K562 (cell line): Measurements from ENCODE around the gene VSIG4. TPM values are rescaled to one million over a fixed set of nuclear protein-coding genes. Genes with fewer than 3 reads are reported as not detected.

ENCODE experiments used
- ASH1L ChIP-seq: fragments of 450-650 bp; IDR thresholded peaks from 2 replicates; pipeline ENCODE4 v1.6.1; 2018; ENCODE audit warnings: borderline replicate concordance, mild to moderate bottlenecking, low read depth; ENCODE audit not compliant: partially characterized antibody
- ATF6 ChIP-seq: sonication (generic); formaldehyde crosslinking; IDR thresholded peaks from 2 replicates; pipeline ENCODE4 v1.4.0; 2020; ENCODE audit warnings: mild to moderate bottlenecking, missing genetic modification reagents
- BRF2 ChIP-seq: IDR thresholded peaks from 3 replicates; pipeline ENCODE4 v1.6.1; 2011; ENCODE audit warnings: borderline replicate concordance, mild to moderate bottlenecking; ENCODE audit not compliant: insufficient read length, insufficient read depth
- CBX1 ChIP-seq: sonication (generic); IDR thresholded peaks from 2 replicates; pipeline ENCODE4 v1.6.1; 2016; ENCODE audit warnings: antibody characterized with exemption, low read depth, mild to moderate bottlenecking
- GTF2F1 ChIP-seq: IDR thresholded peaks from 2 replicates; pipeline ENCODE4 v1.6.1; 2011; ENCODE audit warnings: low read depth, low read length, improper control_type of control experiment
- HES1 ChIP-seq: fragments of 450-650 bp; IDR thresholded peaks from 2 replicates; pipeline ENCODE4 v1.6.1; 2016; ENCODE audit warnings: low read depth, mild to moderate bottlenecking, moderate library complexity
- HMBOX1 ChIP-seq: sonication (generic); IDR thresholded peaks from 2 replicates; pipeline ENCODE4 v1.6.1; 2016
- HMGN3 ChIP-seq: IDR thresholded peaks from 2 replicates; pipeline ENCODE4 v1.6.1; 2011; ENCODE audit warnings: borderline replicate concordance, low read depth, mild to moderate bottlenecking, mixed read lengths, low read length; ENCODE audit not compliant: insufficient read length; ENCODE audit errors: extremely low read depth
- KLF10 ChIP-seq: fragments of 250-450 bp; sonication (Bioruptor Pico); IDR thresholded peaks from 2 replicates; pipeline ENCODE4 v1.6.1; 2021; ENCODE audit warnings: matching md5 sums
- MTA1 ChIP-seq: fragments of 450-650 bp; IDR thresholded peaks from 2 replicates; pipeline ENCODE4 v1.6.1; 2017; ENCODE audit warnings: borderline replicate concordance
- NUFIP1 ChIP-seq: fragments of 450-650 bp; IDR thresholded peaks from 2 replicates; pipeline ENCODE4 v1.6.1; 2018; ENCODE audit not compliant: partially characterized antibody
- PHF8 ChIP-seq: fragments of 200-600 bp; sonication (generic); IDR thresholded peaks from 2 replicates; pipeline ENCODE4 v1.6.1; 2012; ENCODE audit warnings: mixed run types, mild to moderate bottlenecking, inconsistent platforms, low read length, moderate library complexity, borderline replicate concordance
- POLR2H ChIP-seq: IDR thresholded peaks from 2 replicates; pipeline ENCODE4 v1.6.1; 2016; ENCODE audit warnings: missing genetic modification characterization, low read depth, mild to moderate bottlenecking, control low read depth, missing compliant biosample characterization, moderate library complexity
- RBM14 ChIP-seq: fragments of 200-400 bp; formaldehyde crosslinking; IDR thresholded peaks from 2 replicates; pipeline ENCODE4 v1.6.1; 2018; ENCODE audit warnings: low read depth, mild to moderate bottlenecking, low read length, moderate library complexity, borderline replicate concordance; ENCODE audit not compliant: insufficient read depth
- SOX6 ChIP-seq: fragments of 450-650 bp; IDR thresholded peaks from 2 replicates; pipeline ENCODE4 v1.6.1; 2014; ENCODE audit warnings: mild to moderate bottlenecking
- TAF15 ChIP-seq: fragments of 200-400 bp; formaldehyde crosslinking; IDR thresholded peaks from 2 replicates; pipeline ENCODE4 v1.6.1; 2017; ENCODE audit warnings: mild to moderate bottlenecking, low read depth, low read length, moderate library complexity
- TRIM24 ChIP-seq, 2 experiments: fragments of 450-650 bp; IDR thresholded peaks; 2 replicates each; pipeline ENCODE4 v1.6.1; 2016
- ZNF165 ChIP-seq: fragments of 250-450 bp; sonication (Bioruptor Pico); IDR thresholded peaks from 2 replicates; pipeline ENCODE4 v1.4.0; 2020; ENCODE audit warnings: borderline replicate concordance
- ZNF398 ChIP-seq: fragments of 250-450 bp; sonication (Bioruptor Pico); IDR thresholded peaks from 2 replicates; pipeline ENCODE4 v1.8.0; 2021; ENCODE audit warnings: moderate library complexity, mild to moderate bottlenecking, inconsistent platforms
- ZNF431 ChIP-seq: sonication (generic); formaldehyde crosslinking; IDR thresholded peaks from 2 replicates; pipeline ENCODE4 v1.8.0; 2022; ENCODE audit warnings: mild to moderate bottlenecking, missing genetic modification reagents
- ZNF766 ChIP-seq: fragments of 200-800 bp; sonication (Bioruptor generic); conservative IDR thresholded peaks from 2 replicates; pipeline ENCODE4 v1.6.1; 2016; ENCODE audit warnings: missing genetic modification characterization, missing compliant biosample characterization
- ZNF780A ChIP-seq: fragments of 250-450 bp; sonication (Bioruptor Pico); IDR thresholded peaks from 2 replicates; pipeline ENCODE4 v1.5.0; 2021; ENCODE audit warnings: mild to moderate bottlenecking
- polyA plus RNA-seq, 8 experiments: library from polyadenylated mRNA; depleted of rRNA in 4 of 8; stranded (reverse) in 5 of 8; unstranded in 3 of 8; fragments of >200 nt; fragmentation: Nextera tagmentation in 2 of 8; fragmentation: Illumina TruSeq in 1 of 8; extraction: Ambion mirVana in 2 of 8; extraction: Trizol in 1 of 8; gene quantifications; 2 replicates each; pipeline versions ENCODE4 v1.2.1 to v1.2.3, GENCODE V29; 2011 to 2014; ENCODE audit warnings: inconsistent platforms in 1 of 8, missing spikeins in 1 of 8
- total RNA-seq, 7 experiments: library from RNA; depleted of rRNA in 6 of 7; stranded (reverse); fragments of >200 nt in 6 of 7; fragmentation: Illumina TruSeq in 2 of 7; extraction: Trizol in 2 of 7; gene quantifications; 2 replicates each; pipeline versions ENCODE4 v1.2.1 to v1.2.3, GENCODE V29; 2011 to 2021; ENCODE audit warnings: low replicate concordance in 1 of 7

The VSIG4 gene
- total and polyA plus RNA-seq, 9 of the 15 experiments (the other 6 are each of a cell fraction or from before 2014, with no cell fraction given), result 0.22 to 1.6 (median 0.46) TPM; not detected in 1

- TF ChIP-seq ZNF398 (CRISPR knock-in tag) (no peak; the same call in 1 of the 2 replicates), PHF8 (no peak), ATF6 (no peak), GTF2F1 (no peak), SOX6 (no peak), MTA1 (no peak), CBX1 (no peak), HMGN3 (no peak), NUFIP1 (no peak), ASH1L (no peak), HES1 (no peak), KLF10 (CRISPR knock-in tag) (peak; percentile 66; the same call in 1 of the 2 replicates), RBM14 (no peak), ZNF431 (no peak), HMBOX1 (peak; percentile 36; the same call in 1 of the 2 replicates), ZNF165 (CRISPR knock-in tag) (no peak), BRF2 (no peak), POLR2H (tag) (no peak), TRIM24 (IDR thresholded peaks at IDR 0.05) (peak; percentile 6 to 28; a peak in 1 of 4 replicates), TAF15 (no peak), ZNF780A (CRISPR knock-in tag) (no peak), ZNF766 (CRISPR knock-in tag) (peak; percentile 41; the same call in 1 of the 2 replicates)
Measured at GRCh38 chrX:66022632-66023384, 17.1 kb downstream of the VSIG4 start (continued).
